SK-N-SH (cell line): ENCODE measurements around the gene MRPL17. TPM values are rescaled to one million over a fixed set of nuclear protein-coding genes. Genes with fewer than 3 reads are reported as not detected.

Experiments used
- CTCF ChIA-PET: fragments of 300-600, 350-600 bp; formaldehyde crosslinking; extraction: SDS; loops from one replicate; lab custom pipeline; 2021; lab: Yijun Ruan, JAX
- POLR2A ChIA-PET: fragments of 350-600 bp; sonication (Branson Sonifier 250); formaldehyde crosslinking; extraction: SDS; loops from one replicate; lab custom pipeline; 2020; ENCODE audit warnings: antibody characterized with exemption, inconsistent platforms; lab: Yijun Ruan, JAX
- DNase-seq: peaks from one replicate; pipeline ENCODE4 v3.0.0; 2012
- H2AFZ ChIP-seq: fragments of 200-600 bp; sonication (generic); 2 replicates; pipeline ENCODE4 v1.8.1; 2016; ENCODE audit warnings: antibody characterized with exemption, mild to moderate bottlenecking, low read depth
- H3F3A ChIP-seq: fragments of 200-600 bp; sonication (generic); replicated peaks from 2 replicates; pipeline ENCODE3; 2016; ENCODE audit warnings: antibody characterized with exemption, mild to moderate bottlenecking; ENCODE audit not compliant: insufficient read depth
- H3K27ac ChIP-seq, 2 experiments: fragments of 200-500 bp in 1 of 2; fragments of 200-600 bp in 1 of 2; sonication (Bioruptor generic) in 1 of 2; sonication (generic), shearing (Covaris generic) in 1 of 2; 2 replicates each; pipeline versions ENCODE4 v1.5.1 to v1.6.1; 2014 to 2016; ENCODE audit warnings: low read depth in 2 of 2, inconsistent platforms in 1 of 2, low read length in 1 of 2, mild to moderate bottlenecking in 1 of 2, mixed read lengths in 1 of 2
- H3K27me3 ChIP-seq: fragments of 200-600 bp; sonication (generic), shearing (Covaris generic); 2 replicates; pipeline ENCODE4 v1.6.1; 2016; ENCODE audit warnings: mixed run types; ENCODE audit not compliant: insufficient read depth
- H3K36me3 ChIP-seq, 2 experiments: fragments of 200-500 bp in 1 of 2; fragments of 200-600 bp in 1 of 2; sonication (Bioruptor generic) in 1 of 2; sonication (generic) in 1 of 2; replicated peaks in 1 of 2; 2 replicates each; pipeline versions ENCODE3 to v1.5.1; 2014 to 2016; ENCODE audit warnings: low read length in 1 of 2, mild to moderate bottlenecking in 1 of 2; ENCODE audit not compliant: insufficient read depth in 2 of 2, control insufficient read depth in 1 of 2
- H3K4me1 ChIP-seq, 2 experiments: fragments of 200-500 bp in 1 of 2; fragments of 200-600 bp in 1 of 2; sonication (Bioruptor generic) in 1 of 2; sonication (generic), shearing (Covaris generic) in 1 of 2; 2 replicates each; pipeline versions ENCODE4 v1.5.1 to v1.6.1; 2014 to 2016; ENCODE audit warnings: low read depth in 1 of 2, low read length in 1 of 2, mixed run types in 1 of 2; ENCODE audit not compliant: insufficient read depth in 2 of 2, control insufficient read depth in 1 of 2
- H3K4me2 ChIP-seq: fragments of 200-600 bp; sonication (generic), shearing (Covaris generic); 2 replicates; pipeline ENCODE4 v1.6.1; 2017; ENCODE audit warnings: mixed run types
- H3K4me3 ChIP-seq, 2 experiments: fragments of 200-500 bp in 1 of 2; fragments of 200-600 bp in 1 of 2; sonication (Bioruptor generic) in 1 of 2; sonication (generic), shearing (Covaris generic) in 1 of 2; 2 replicates each; pipeline versions ENCODE4 v1.5.1 to v1.8.1; 2014 to 2016; ENCODE audit warnings: low read depth in 2 of 2, inconsistent platforms in 1 of 2, low read length in 1 of 2, mild to moderate bottlenecking in 1 of 2, mixed read lengths in 1 of 2, moderate library complexity in 1 of 2
- H3K79me2 ChIP-seq: fragments of 200-600 bp; sonication (generic); 2 replicates; pipeline ENCODE4 v1.8.1; 2017; ENCODE audit warnings: mild to moderate bottlenecking; ENCODE audit not compliant: insufficient read depth
- H3K9ac ChIP-seq: fragments of 200-600 bp; sonication (generic); 2 replicates; pipeline ENCODE4 v1.6.1; 2017; ENCODE audit warnings: mixed run types
- H3K9me2 ChIP-seq: fragments of 200-600 bp; sonication (generic); 2 replicates; pipeline ENCODE4 v1.6.1; 2017; ENCODE audit warnings: mixed run types
- H3K9me3 ChIP-seq: fragments of 200-600 bp; sonication (generic); 2 replicates; pipeline ENCODE4 v1.6.1; 2017; ENCODE audit warnings: mixed run types, mild to moderate bottlenecking, moderate library complexity
- H4K20me1 ChIP-seq: fragments of 200-600 bp; sonication (generic); 2 replicates; pipeline ENCODE4 v1.6.1; 2017; ENCODE audit warnings: mild to moderate bottlenecking, mixed run types; ENCODE audit not compliant: insufficient read depth
- CHD2 ChIP-seq: fragments of 150-350 bp; IDR thresholded peaks from 2 replicates; pipeline ENCODE4 v1.6.1; 2018; ENCODE audit warnings: low read length; ENCODE audit not compliant: partially characterized antibody
- EP300 ChIP-seq, 2 experiments: IDR thresholded peaks; 2 replicates each; pipeline versions ENCODE4 v1.4.0 to v1.6.1; 2012; ENCODE audit warnings: borderline replicate concordance in 1 of 2, low read depth in 1 of 2, low read length in 1 of 2
- EZH2phosphoT487 ChIP-seq: fragments of 200-600 bp; sonication (generic); IDR thresholded peaks from 2 replicates; pipeline ENCODE4 v1.6.1; 2017; ENCODE audit warnings: low read depth, mixed run types, mild to moderate bottlenecking, antibody characterized with exemption, moderate library complexity, borderline replicate concordance
- FOXM1 ChIP-seq: IDR thresholded peaks from 2 replicates; pipeline ENCODE4 v1.4.0; 2012; ENCODE audit warnings: low read depth, mild to moderate bottlenecking
- GATA2 ChIP-seq: sonication (generic); formaldehyde crosslinking; IDR thresholded peaks from 2 replicates; pipeline ENCODE4 v1.5.0; 2020; ENCODE audit warnings: mild to moderate bottlenecking, missing genetic modification reagents
- MXI1 ChIP-seq: IDR thresholded peaks from 2 replicates; pipeline ENCODE4 v1.6.1; 2012; ENCODE audit warnings: mild to moderate bottlenecking, low read depth, low read length, improper control_type of control experiment
- RAD21 ChIP-seq: IDR thresholded peaks from 2 replicates; pipeline ENCODE4 v1.6.1; 2012; ENCODE audit warnings: mild to moderate bottlenecking, low read length
- RCOR1 ChIP-seq: fragments of 150-350 bp; IDR thresholded peaks from 2 replicates; pipeline ENCODE4 v1.6.1; 2017; ENCODE audit warnings: antibody characterized with exemption, low read length
- RFX5 ChIP-seq: IDR thresholded peaks from 2 replicates; pipeline ENCODE4 v1.6.1; 2012; ENCODE audit warnings: mild to moderate bottlenecking, improper control_type of control experiment, low read length
- TCF12 ChIP-seq: IDR thresholded peaks from 2 replicates; pipeline ENCODE4 v1.4.0; 2012
- WGBS: methylation state at CpG from one replicate; pipeline ENCODE4 v1.1.6; 2017; ENCODE audit warnings: low lambda C conversion rate; 5-methylcytosine and 5-hydroxymethylcytosine counted together
- polyA plus RNA-seq, 3 experiments: library from polyadenylated mRNA; depleted of rRNA; stranded (reverse); fragments of >200 nt; gene quantifications; 2 replicates each; pipeline ENCODE4 v1.2.3, GENCODE V29; 2012
- TF ChIP-seq, protein P1 (sequence below): fragments of 200-600 bp; sonication (generic); IDR thresholded peaks from 2 replicates; pipeline ENCODE4 v1.6.1; 2017; ENCODE audit warnings: antibody characterized with exemption, mild to moderate bottlenecking, moderate library complexity
- TF ChIP-seq, protein P2 (sequence below): IDR thresholded peaks from 2 replicates; pipeline ENCODE4 v1.4.0; 2012; ENCODE audit warnings: low read depth, borderline replicate concordance
- TF ChIP-seq, protein P3 (sequence below): fragments of 150-350 bp; IDR thresholded peaks from 2 replicates; pipeline ENCODE4 v1.6.1; 2017; ENCODE audit warnings: antibody characterized with exemption, low read length, low read depth, borderline replicate concordance
- TF ChIP-seq, protein P4 (sequence below): fragments of 150-350 bp; IDR thresholded peaks from 2 replicates; pipeline ENCODE4 v1.6.1; 2016; ENCODE audit warnings: mild to moderate bottlenecking, low read depth, low read length

MRPL17 gene
- polyA plus RNA-seq, 1 of the 3 experiments (the other 2 are of a cell fraction), result 88.6 TPM

DNA sequence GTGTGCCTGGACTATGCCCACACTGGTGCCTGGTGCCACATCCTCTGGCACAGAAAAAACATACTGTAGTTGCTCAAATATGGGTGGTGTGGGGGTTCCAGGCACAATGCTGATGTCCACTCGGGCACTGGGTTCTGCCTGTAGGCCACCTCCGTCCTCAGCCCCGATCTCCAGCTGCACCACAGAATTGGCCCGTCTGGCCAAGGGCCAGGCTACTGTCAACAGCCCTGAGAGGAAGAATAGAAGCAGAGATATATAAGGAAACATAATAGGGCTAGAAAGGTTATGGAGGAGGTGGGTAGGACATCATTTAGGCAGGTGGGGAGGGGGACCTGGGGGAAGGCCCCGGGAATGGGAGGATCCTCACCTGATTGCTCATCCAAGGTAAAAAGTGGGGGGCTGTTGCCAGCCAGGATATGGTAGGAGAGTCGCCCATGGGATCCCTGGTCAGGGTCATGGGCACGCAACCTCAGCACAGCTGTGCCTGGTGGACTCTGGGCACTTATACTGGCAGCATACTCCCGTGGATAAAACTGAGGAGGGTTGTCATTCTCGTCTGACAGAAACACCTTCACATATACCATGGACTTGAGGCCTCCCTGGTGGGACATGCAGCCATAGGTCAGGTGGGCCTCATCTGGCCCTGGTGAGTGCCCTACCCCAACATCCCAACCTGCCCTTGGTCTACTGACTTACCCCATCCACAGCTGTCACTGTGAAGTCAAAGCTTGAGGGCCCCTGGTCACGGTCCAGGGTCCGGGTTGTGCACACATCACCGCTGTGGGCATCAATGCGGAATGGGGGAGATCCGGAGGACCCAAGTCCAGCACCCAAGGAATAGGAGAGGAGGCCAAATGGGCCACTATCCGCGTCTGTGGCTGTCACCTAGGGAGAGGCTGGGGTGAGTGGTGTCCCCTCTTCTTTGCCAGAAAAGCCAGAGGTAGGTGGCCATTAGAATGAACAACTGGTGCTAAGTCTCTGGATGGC lies 49.4 kb downstream of the MRPL17 start:
- peaks cover 0 to 16% of the 10 kb centered on the region in 2 experiments for H3K36me3 ChIP-seq
- ChIA-PET POLR2A (no interaction called here), CTCF (interaction anchor here (1.8 kb wide), 1 partner anchor 103 kb away, joined by 6 read pairs; no protein-coding TSS in a partner anchor)
- no peaks in the 10 kb centered on the region for H3K27me3 ChIP-seq
- no peaks in the 10 kb centered on the region for H4K20me1 ChIP-seq
- TF ChIP-seq MXI1, result no peak
- TF ChIP-seq, protein P1, sequence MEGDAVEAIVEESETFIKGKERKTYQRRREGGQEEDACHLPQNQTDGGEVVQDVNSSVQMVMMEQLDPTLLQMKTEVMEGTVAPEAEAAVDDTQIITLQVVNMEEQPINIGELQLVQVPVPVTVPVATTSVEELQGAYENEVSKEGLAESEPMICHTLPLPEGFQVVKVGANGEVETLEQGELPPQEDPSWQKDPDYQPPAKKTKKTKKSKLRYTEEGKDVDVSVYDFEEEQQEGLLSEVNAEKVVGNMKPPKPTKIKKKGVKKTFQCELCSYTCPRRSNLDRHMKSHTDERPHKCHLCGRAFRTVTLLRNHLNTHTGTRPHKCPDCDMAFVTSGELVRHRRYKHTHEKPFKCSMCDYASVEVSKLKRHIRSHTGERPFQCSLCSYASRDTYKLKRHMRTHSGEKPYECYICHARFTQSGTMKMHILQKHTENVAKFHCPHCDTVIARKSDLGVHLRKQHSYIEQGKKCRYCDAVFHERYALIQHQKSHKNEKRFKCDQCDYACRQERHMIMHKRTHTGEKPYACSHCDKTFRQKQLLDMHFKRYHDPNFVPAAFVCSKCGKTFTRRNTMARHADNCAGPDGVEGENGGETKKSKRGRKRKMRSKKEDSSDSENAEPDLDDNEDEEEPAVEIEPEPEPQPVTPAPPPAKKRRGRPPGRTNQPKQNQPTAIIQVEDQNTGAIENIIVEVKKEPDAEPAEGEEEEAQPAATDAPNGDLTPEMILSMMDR, result no peak
- no peak for TF ChIP-seq EP300 (IDR thresholded peaks at IDR 0.05; ENCODE audit: borderline replicate concordance in 1 of 2, low read depth in 1 of 2, low read length in 1 of 2)
- TF ChIP-seq, protein P2, sequence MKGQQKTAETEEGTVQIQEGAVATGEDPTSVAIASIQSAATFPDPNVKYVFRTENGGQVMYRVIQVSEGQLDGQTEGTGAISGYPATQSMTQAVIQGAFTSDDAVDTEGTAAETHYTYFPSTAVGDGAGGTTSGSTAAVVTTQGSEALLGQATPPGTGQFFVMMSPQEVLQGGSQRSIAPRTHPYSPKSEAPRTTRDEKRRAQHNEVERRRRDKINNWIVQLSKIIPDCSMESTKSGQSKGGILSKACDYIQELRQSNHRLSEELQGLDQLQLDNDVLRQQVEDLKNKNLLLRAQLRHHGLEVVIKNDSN, result no peak
- TF ChIP-seq TCF12, result no peak
- no peak for TF ChIP-seq EZH2phosphoT487
- no peak for TF ChIP-seq GATA2
- no peak for TF ChIP-seq FOXM1
- TF ChIP-seq, protein P3, sequence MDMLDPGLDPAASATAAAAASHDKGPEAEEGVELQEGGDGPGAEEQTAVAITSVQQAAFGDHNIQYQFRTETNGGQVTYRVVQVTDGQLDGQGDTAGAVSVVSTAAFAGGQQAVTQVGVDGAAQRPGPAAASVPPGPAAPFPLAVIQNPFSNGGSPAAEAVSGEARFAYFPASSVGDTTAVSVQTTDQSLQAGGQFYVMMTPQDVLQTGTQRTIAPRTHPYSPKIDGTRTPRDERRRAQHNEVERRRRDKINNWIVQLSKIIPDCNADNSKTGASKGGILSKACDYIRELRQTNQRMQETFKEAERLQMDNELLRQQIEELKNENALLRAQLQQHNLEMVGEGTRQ, result no peak
- TF ChIP-seq, protein P4, sequence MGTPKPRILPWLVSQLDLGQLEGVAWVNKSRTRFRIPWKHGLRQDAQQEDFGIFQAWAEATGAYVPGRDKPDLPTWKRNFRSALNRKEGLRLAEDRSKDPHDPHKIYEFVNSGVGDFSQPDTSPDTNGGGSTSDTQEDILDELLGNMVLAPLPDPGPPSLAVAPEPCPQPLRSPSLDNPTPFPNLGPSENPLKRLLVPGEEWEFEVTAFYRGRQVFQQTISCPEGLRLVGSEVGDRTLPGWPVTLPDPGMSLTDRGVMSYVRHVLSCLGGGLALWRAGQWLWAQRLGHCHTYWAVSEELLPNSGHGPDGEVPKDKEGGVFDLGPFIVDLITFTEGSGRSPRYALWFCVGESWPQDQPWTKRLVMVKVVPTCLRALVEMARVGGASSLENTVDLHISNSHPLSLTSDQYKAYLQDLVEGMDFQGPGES, result no peak
- no peak for TF ChIP-seq RAD21
- TF ChIP-seq RCOR1, result no peak
- no peak for TF ChIP-seq RFX5
- TF ChIP-seq CHD2, result no peak
- H3K79me2 ChIP-seq, result no peaks in the 10 kb centered on the region
- H3F3A ChIP-seq, result no peaks in the 10 kb centered on the region
- no peak for DNase-seq
- no peak overlapping the region for H3K4me3 ChIP-seq
- H3K9me2 ChIP-seq, result no peaks in the 10 kb centered on the region
- WGBS, result 91% methylated on average over 14 of the region's 16 CpGs
- no peak overlapping the region for H3K27ac ChIP-seq
- no peak overlapping the region for H3K9ac ChIP-seq
- H2AFZ ChIP-seq, result no peak overlapping the region
- no peak overlapping the region for H3K4me2 ChIP-seq
- H3K4me1 ChIP-seq, result peaks cover 0 to 9% of the 10 kb centered on the region in 2 experiments; a peak in 1 of 4 replicates
- no peaks in the 10 kb centered on the region for H3K9me3 ChIP-seq
